HG03571 (cell line): Measurements from ENCODE around the gene GON7.
"Not testable (repeated sequence)": the region's sequence is repeated elsewhere in the genome, so short reads cannot be mapped to it uniquely, and the experiment has no call there.

ENCODE experiments used
- ATAC-seq: cut with Tn5 transposase; IDR thresholded peaks from one replicate; pipeline ENCODE4 v1.9.1; 2021; ENCODE audit not compliant: unreplicated experiment

Gene GON7

DNA sequence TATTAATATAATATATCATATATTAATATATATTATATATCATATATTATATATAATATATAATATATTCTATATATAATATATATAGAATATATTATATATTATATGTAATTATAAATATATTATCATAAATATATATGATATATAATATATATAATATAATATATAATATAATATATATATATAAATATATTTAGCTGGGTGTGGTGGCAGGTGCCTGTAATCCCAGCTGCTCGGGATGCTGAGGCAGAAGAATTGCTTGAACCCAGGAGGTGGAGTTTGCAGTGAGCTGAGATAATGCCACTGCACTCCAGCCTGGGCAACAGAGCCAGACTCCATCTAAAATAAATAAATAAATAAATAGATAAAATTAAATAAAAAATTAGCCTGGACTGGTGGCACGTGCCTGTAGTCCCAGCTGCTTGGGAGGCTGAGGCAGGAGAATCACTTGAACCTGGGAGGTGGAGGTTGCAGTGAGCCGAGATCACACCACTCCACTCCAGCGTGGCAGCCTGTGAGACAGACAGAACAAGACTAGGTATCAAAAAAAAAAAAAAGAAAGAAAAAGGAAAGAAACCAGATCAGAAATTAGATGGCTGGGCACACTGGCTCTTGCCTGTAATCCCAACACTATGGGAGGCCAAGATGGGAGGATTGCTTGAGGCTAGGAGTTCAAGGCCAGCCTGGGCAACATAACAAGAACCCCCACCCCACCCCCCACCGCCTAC, 47.1 kb downstream of the GON7 start:
- not testable (repeated sequence) for ATAC-seq

DNA sequence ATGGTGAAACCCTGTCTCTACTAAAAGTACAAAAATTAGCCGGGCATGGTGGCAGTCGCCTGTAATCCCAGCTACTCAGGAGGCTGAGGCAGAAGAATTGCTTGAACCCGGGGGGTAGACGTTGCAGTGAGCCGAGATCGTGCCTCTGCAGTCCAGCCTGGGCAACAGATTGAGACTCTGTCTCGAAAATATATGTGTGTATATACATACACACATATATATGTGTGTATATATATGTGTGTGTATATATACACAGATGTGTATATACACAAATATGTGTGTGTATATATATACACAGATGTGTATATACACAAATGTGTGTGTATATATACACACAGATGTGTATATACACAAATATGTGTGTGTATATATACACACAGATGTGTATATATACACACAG, 48.5 kb downstream of the GON7 start:
- not testable (repeated sequence) for ATAC-seq

DNA sequence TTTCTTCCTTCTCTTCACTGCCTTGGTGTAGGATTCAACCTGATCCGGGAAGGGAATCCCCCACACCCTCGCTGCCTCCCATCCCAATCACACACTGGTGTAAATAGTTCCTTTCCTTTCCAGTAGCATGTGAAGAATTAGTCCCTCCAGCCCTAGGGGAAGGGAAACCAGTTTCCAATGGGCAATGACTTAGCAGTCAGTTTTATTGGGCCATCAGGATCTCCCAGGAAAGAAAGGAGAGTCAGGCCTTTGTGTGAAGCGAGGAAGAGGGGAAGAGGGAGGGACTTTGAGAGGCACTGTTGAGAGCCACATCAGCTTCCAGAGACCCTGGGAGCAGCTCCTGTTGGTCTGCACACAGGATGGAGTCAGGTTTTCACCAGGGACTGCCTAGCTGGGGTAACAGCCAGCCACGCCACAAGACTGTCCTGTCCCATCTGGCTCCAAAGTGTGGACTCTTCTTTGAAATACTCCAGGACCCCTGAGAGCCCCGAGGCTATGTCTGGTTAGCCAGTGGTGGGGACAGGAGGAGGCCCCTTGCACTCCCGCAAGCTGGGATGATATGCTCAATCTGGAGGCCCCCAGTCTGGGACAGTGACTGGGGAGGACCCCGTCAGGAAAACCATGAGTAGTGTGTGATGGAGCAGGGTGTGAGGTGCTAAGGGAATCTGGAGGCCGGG, 50.0 kb downstream of the GON7 start:
- ATAC-seq = no peak

DNA sequence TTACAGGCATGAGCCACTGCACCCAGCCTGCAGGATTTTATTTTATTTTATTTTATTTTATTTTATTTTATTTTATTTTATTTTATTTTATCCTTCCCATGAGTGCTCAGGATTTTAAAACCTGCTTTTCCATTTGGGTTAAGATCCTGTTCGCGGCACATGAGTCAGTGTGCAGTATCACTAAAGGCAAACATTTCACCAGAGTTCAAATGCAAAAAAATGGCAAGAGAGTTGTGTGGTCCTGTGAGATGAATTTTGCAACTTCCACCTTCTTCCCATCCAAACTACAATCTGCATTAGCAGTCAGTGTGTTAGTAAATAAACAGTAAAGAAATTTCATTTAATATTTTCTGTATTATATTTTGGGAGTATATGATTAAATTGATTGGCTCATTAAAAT, 51.2 kb downstream of the GON7 start:
- ATAC-seq = no peak

DNA sequence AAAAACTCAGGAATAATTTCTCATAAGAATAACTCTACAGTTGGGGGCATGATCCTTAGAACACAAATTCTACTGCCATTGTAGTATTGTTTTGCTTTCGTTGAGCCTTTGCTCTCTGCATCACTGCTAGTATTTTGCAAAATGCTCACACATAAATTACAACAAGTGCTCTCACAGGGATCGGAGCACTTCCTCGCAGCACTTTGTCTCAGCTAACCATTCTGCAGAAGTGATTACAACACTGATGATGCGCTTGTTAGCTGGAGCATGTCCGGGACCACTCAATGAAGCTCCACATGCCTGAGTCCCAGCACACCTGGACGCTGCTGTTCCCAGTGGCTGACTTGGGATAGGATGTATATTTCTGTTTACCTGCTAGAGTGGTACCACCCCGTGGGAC, 53.7 kb downstream of the GON7 start:
- ATAC-seq = no peak
